Measurements from ENCODE around the gene SFTA2.

The SFTA2 gene

GRCh38 chr6:30881392-30882203 lies 50.4 kb downstream of the SFTA2 start:
- TF ChIP-seq CTCF (IDR thresholded peaks at IDR 0.05; ENCODE audit: borderline replicate concordance, insufficient read depth, low read depth, low read length) = no peak
- H3K4me3 ChIP-seq (ENCODE audit: low read depth, low read length) = no peak overlapping the region
